Endothelial cell (in vitro differentiated cells): Measurements from ENCODE around the gene GRM5. TPM values are rescaled to one million over a fixed set of nuclear protein-coding genes. Genes with fewer than 3 reads are reported as not detected.

Source experiments
- DNase-seq: peaks from one replicate; pipeline ENCODE4 v3.0.0; 2021; ENCODE audit warnings: low spot score
- H3K27ac Mint-ChIP-seq: one replicate; pipeline ENCODE4 v1.8.0; 2021; ENCODE audit warnings: mixed read lengths, inconsistent platforms; ENCODE audit not compliant: unreplicated experiment
- H3K27me3 Mint-ChIP-seq: one replicate; pipeline ENCODE4 v1.8.0; 2021; ENCODE audit warnings: mild to moderate bottlenecking, moderate library complexity, mixed read lengths, inconsistent platforms; ENCODE audit not compliant: unreplicated experiment
- H3K36me3 Mint-ChIP-seq: one replicate; pipeline ENCODE4 v1.8.0; 2021; ENCODE audit warnings: mild to moderate bottlenecking, low read depth, mixed read lengths, inconsistent platforms; ENCODE audit not compliant: unreplicated experiment
- H3K4me1 Mint-ChIP-seq: one replicate; pipeline ENCODE4 v1.8.0; 2021; ENCODE audit warnings: mild to moderate bottlenecking, mixed read lengths, inconsistent platforms; ENCODE audit not compliant: unreplicated experiment
- H3K4me3 Mint-ChIP-seq: one replicate; pipeline ENCODE4 v1.8.0; 2021; ENCODE audit warnings: mild to moderate bottlenecking, mixed read lengths, inconsistent platforms; ENCODE audit not compliant: unreplicated experiment
- H3K9me3 Mint-ChIP-seq: one replicate; pipeline ENCODE4 v1.8.0; 2021; ENCODE audit warnings: mixed read lengths, inconsistent platforms; ENCODE audit not compliant: unreplicated experiment
- CTCF ChIP-seq: fragments of 200-600 bp; sonication (generic); IDR thresholded peaks from one replicate; pipeline ENCODE4 v1.5.0; 2021; ENCODE audit warnings: antibody characterized with exemption; ENCODE audit not compliant: unreplicated experiment
- total RNA-seq: library from RNA; stranded (reverse); fragmentation: NEBNext Ultra II Directional; extraction: Animal tissue kit (Norgen Biotek cat#: 25700); gene quantifications from one replicate; pipeline ENCODE4 v1.2.1, GENCODE V29; 2021; ENCODE audit not compliant: unreplicated experiment

GRM5 gene
- total RNA-seq, 1 donor from 2014 or later = 0.28 TPM

GRCh38 chr11:88692306-88693086 is 373.3 kb downstream of the GRM5 start:
- no peak overlapping the region for H3K27ac Mint-ChIP-seq
- no peaks in the 10 kb centered on the region for H3K9me3 Mint-ChIP-seq
- no peaks in the 10 kb centered on the region for H3K27me3 Mint-ChIP-seq
- H3K4me3 Mint-ChIP-seq = no peak overlapping the region
- TF ChIP-seq CTCF = no peak
- DNase-seq = no peak
- H3K4me1 Mint-ChIP-seq = no peaks in the 10 kb centered on the region
- no peaks in the 10 kb centered on the region for H3K36me3 Mint-ChIP-seq

DNA sequence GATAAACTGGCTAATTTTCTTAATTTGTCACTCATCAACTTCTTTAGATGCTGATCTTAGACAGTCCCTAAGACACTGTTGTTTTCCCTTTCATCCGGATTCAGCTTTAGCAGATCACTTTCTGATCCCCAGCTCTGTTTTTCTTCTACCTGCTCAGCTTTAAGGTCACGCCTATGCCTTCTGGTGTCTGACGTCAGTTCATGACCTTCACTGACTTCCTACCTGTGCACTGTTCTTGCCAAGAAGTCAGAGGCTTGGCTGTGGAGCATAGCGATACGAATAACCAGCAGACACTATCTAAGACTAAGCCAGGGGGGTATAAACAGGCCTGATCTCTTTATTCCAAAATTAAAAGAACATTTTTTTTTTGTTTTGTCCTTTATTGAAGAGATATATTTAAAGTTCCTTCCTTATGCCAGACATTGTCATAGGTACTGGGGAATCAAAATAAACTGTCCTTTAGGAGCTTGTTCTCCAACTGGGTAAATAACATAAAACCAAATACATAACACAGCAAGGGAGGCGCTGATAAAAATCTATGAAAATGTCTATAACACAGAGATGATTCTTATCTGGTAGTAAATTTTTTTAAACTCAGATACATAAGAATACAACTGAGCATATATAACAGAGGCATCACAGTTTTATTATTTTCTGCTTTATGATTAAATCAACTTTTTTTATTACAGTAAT is 376.1 kb downstream of the GRM5 start:
- no peaks in the 10 kb centered on the region for H3K36me3 Mint-ChIP-seq
- no peaks in the 10 kb centered on the region for H3K9me3 Mint-ChIP-seq
- no peak for DNase-seq
- no peak overlapping the region for H3K4me3 Mint-ChIP-seq
- no peak overlapping the region for H3K27ac Mint-ChIP-seq
- TF ChIP-seq CTCF = no peak
- no peaks in the 10 kb centered on the region for H3K4me1 Mint-ChIP-seq
- H3K27me3 Mint-ChIP-seq = no peaks in the 10 kb centered on the region

GRCh38 chr11:88683024-88683423 is 382.8 kb downstream of the GRM5 start:
- DNase-seq = no peak
- TF ChIP-seq CTCF = no peak
- no peaks in the 10 kb centered on the region for H3K36me3 Mint-ChIP-seq
- no peak overlapping the region for H3K4me3 Mint-ChIP-seq
- no peaks in the 10 kb centered on the region for H3K9me3 Mint-ChIP-seq
- H3K27me3 Mint-ChIP-seq = no peaks in the 10 kb centered on the region
- no peaks in the 10 kb centered on the region for H3K4me1 Mint-ChIP-seq
- H3K27ac Mint-ChIP-seq = no peak overlapping the region

DNA sequence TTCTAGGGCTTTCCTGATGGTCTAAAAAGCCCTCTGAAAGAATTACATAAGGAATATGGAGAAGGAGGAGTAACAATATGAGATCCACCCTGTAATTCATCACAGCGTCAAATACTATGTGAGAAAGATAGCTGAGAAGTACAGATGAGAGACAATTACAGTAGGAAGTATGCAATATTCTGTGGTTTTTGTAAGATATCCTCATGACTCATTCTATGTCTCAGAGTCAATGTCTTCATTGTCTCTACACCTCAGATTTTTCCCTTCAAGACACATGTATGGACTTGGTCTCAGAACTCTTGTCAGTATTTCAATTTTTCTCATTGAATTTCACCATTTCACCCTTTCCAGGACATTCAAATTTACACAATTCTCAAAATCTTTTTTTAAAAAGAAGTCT is 385.0 kb downstream of the GRM5 start:
- Mint-ChIP-seq H3K36me3 (no peaks in the 10 kb centered on the region), H3K27me3 (no peaks in the 10 kb centered on the region), H3K4me3 (no peak overlapping the region), H3K9me3 (no peaks in the 10 kb centered on the region), H3K4me1 (no peaks in the 10 kb centered on the region), H3K27ac (no peak overlapping the region)
- no peak for TF ChIP-seq CTCF
- no peak for DNase-seq

DNA sequence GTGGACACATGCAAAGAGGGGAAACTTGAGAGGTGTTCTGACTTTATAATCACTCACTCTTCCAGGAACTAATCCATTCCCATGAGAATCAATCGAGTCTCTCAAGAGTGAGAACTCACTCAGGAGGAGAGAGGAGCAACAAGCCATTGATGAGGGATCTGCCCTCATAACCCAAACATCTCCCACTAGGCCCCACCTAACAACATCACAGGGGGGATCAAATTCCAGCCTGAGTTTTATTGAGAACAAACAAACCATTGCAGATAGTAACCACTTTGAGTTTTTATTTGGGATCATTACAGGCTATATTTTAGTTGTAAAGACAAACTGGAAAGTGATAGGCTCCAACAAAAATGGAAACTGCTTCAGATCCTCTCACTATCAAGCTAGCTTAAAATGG is 399.4 kb downstream of the GRM5 start:
- Mint-ChIP-seq H3K36me3 (no peaks in the 10 kb centered on the region), H3K4me1 (peaks cover 2% of the 10 kb centered on the region), H3K27me3 (peaks cover 1% of the 10 kb centered on the region), H3K9me3 (no peaks in the 10 kb centered on the region), H3K4me3 (no peak overlapping the region), H3K27ac (no peak overlapping the region)
- DNase-seq = no peak
- TF ChIP-seq CTCF = no peak
